MM.1S (cell line): ENCODE results near the gene ZNF805.

Source experiments
- DNase-seq: peaks from one replicate; pipeline ENCODE4 v3.0.0-alpha.2; 2015
- H2AFZ ChIP-seq: fragments of 300-600 bp; sonication (generic); 2 replicates; pipeline ENCODE4 v1.6.0; 2016; ENCODE audit warnings: antibody characterized with exemption, low read length
- H3F3A ChIP-seq: fragments of 300-600 bp; sonication (generic); 2 replicates; pipeline ENCODE4 v1.6.1; 2016; ENCODE audit warnings: mild to moderate bottlenecking, antibody characterized with exemption, low read length, moderate library complexity, mixed read lengths; ENCODE audit not compliant: insufficient read depth
- H3K27ac ChIP-seq: fragments of 300-600 bp; sonication (generic); 2 replicates; pipeline ENCODE4 v1.5.1; 2016; ENCODE audit warnings: mild to moderate bottlenecking, low read length
- H3K27me3 ChIP-seq: fragments of 300-600 bp; sonication (generic); replicated peaks from 2 replicates; pipeline ENCODE4 v1.6.0; 2016; ENCODE audit warnings: low read length; ENCODE audit not compliant: insufficient read depth
- H3K36me3 ChIP-seq: fragments of 300-600 bp; sonication (generic); replicated peaks from 2 replicates; pipeline ENCODE4 v1.6.1; 2016; ENCODE audit warnings: mild to moderate bottlenecking, low read length, mixed read lengths; ENCODE audit not compliant: insufficient read depth
- H3K4me1 ChIP-seq: fragments of 300-600 bp; sonication (generic); 2 replicates; pipeline ENCODE4 v1.6.1; 2016; ENCODE audit warnings: low read length, mixed read lengths
- H3K4me2 ChIP-seq: fragments of 300-600 bp; sonication (generic); 2 replicates; pipeline ENCODE4 v1.6.0; 2016; ENCODE audit warnings: low read depth, low read length
- H3K4me3 ChIP-seq: fragments of 300-600 bp; sonication (generic); 2 replicates; pipeline ENCODE4 v1.5.1; 2016; ENCODE audit warnings: low read length, mixed read lengths
- H3K79me2 ChIP-seq: fragments of 300-600 bp; sonication (generic); 2 replicates; pipeline ENCODE4 v1.6.1; 2016; ENCODE audit warnings: mixed run types, low read length, mixed read lengths
- H3K9ac ChIP-seq: fragments of 300-600 bp; sonication (generic); 2 replicates; pipeline ENCODE4 v1.6.1; 2016; ENCODE audit warnings: low read length, mixed read lengths
- H3K9me2 ChIP-seq: fragments of 300-600 bp; sonication (generic); replicated peaks from 2 replicates; pipeline ENCODE4 v1.6.1; 2016; ENCODE audit warnings: mild to moderate bottlenecking, low read length, mixed read lengths; ENCODE audit not compliant: insufficient read depth
- H3K9me3 ChIP-seq: fragments of 300-600 bp; sonication (generic); replicated peaks from 2 replicates; pipeline ENCODE4 v1.6.1; 2016; ENCODE audit warnings: mild to moderate bottlenecking, low read length, mixed read lengths; ENCODE audit not compliant: insufficient read depth
- H4K20me1 ChIP-seq: fragments of 300-600 bp; sonication (generic); 2 replicates; pipeline ENCODE4 v1.6.1; 2016; ENCODE audit warnings: mild to moderate bottlenecking, low read length, moderate library complexity, mixed read lengths; ENCODE audit not compliant: insufficient read depth
- CTCF ChIP-seq: fragments of 300-600 bp; sonication (generic); IDR thresholded peaks from 2 replicates; pipeline ENCODE4 v1.5.1; 2016; ENCODE audit warnings: antibody characterized with exemption, low read length, mixed read lengths
- EZH2 ChIP-seq: fragments of 300-600 bp; sonication (generic); optimal IDR thresholded peaks from 2 replicates; pipeline ENCODE3; 2017; ENCODE audit warnings: low read depth, mild to moderate bottlenecking, antibody characterized with exemption, low read length, mixed read lengths
- EZH2phosphoT487 ChIP-seq: fragments of 300-600 bp; sonication (generic); IDR thresholded peaks from 2 replicates; pipeline ENCODE4 v1.6.1; 2018; ENCODE audit warnings: antibody characterized with exemption, low read length

Gene ZNF805

DNA sequence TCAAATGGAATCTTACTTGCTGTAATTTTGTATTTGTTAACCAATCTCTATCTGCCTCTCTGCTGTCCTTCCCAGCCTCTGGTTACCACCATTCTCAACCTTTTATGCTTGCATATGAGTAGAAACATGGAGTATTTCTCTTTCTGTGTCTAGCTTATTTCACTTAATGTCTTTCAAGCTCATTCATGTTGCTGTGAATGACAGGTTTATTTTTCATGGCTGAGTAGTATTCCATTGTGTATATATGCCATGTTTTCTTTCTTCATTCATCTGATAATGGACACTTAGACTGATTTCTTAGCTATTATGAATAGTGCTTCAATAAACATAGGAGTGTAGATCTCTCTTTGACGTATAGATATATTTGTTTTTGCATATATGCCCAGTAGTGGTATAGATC, 53.3 kb downstream of the ZNF805 start:
- TF ChIP-seq EZH2phosphoT487, result no peak
- no peak for TF ChIP-seq CTCF
- no peak for TF ChIP-seq EZH2
- Histone ChIP-seq H3K9ac (no peak overlapping the region), H3K4me2 (no peak overlapping the region), H2AFZ (no peak overlapping the region), H4K20me1 (no peaks in the 10 kb centered on the region), H3K4me3 (no peak overlapping the region), H3K27ac (no peak overlapping the region), H3K9me3 (no peaks in the 10 kb centered on the region), H3K27me3 (no peaks in the 10 kb centered on the region), H3K4me1 (no peaks in the 10 kb centered on the region), H3K79me2 (peaks cover 98% of the 10 kb centered on the region), H3K36me3 (peaks cover 56% of the 10 kb centered on the region), H3K9me2 (no peaks in the 10 kb centered on the region), H3F3A (no peaks in the 10 kb centered on the region)
- DNase-seq, result no peak

DNA sequence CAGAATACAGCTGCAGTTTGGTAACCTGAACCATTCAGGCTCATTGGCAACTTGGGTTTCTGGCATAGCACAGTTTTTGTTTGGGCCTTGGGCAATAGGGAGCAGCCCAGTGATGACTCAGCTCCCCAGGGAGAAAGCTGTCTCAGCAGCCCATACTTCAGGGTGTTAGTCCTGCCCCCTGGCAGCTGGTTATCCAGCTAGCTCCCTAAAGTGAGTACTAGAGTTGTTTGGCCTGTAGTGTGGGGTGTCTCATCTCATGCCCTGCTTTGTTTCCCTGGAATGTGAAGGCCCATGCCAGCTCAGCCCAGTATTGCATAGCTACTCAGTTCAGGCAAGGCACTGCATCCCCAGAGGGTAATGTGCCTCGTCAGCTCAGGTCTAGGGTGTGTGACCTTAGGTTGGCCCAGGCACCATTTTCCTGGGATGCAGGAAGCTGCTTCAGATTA, 61.6 kb downstream of the ZNF805 start:
- H3K4me3 ChIP-seq, result no peak overlapping the region
- H3K4me2 ChIP-seq, result no peak overlapping the region
- peak overlapping the region; percentile 17; the same call in 1 of the 2 replicates for H3K27ac ChIP-seq
- H3K4me1 ChIP-seq, result peaks cover 9% of the 10 kb centered on the region
- H4K20me1 ChIP-seq, result peaks cover 5% of the 10 kb centered on the region; the same call in 1 of the 2 replicates
- TF ChIP-seq CTCF, result no peak
- TF ChIP-seq EZH2, result no peak
- TF ChIP-seq EZH2phosphoT487, result no peak
- no peak overlapping the region for H2AFZ ChIP-seq
- DNase-seq, result no peak
- H3F3A ChIP-seq, result peaks cover 10% of the 10 kb centered on the region
- H3K27me3 ChIP-seq, result no peaks in the 10 kb centered on the region
- peaks cover 63% of the 10 kb centered on the region for H3K79me2 ChIP-seq
- no peaks in the 10 kb centered on the region for H3K9me3 ChIP-seq
- no peaks in the 10 kb centered on the region for H3K9me2 ChIP-seq
- peaks cover 11% of the 10 kb centered on the region; the same call in 1 of the 2 replicates for H3K36me3 ChIP-seq
- H3K9ac ChIP-seq, result no peak overlapping the region

DNA sequence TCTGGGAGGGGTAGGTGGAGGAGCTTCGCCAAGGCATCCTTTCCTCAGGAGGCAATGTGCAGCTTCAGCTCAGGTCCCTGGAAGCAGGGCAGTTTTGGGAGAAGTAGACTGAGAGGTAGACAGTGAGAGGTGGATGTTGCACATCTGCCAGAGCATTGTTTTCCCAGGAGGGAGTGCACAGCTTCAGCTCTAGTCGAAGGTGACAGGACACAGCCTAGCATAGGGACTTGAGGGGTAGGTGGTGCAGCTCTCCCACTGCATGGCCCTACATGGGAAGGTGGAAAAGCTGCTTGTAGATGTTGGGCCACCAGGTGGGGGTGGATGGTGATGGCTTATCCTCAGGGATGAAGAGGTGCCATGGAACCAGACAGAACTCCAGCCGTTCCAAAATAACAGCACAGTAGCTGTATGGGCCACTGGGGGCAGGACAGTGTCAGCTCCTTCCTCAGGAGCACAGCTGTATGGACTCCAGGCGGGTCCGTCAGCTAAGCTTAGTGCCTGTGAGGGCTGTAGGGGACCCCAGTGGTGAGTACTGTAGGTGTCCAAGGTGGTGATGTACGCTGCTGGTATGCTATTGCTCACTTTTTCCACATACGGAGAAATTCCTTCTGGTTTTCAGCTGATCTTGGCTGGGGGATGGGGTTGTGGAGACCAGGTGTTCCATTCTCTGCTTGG, 62.4 kb downstream of the ZNF805 start:
- peaks cover 10% of the 10 kb centered on the region for H3F3A ChIP-seq
- no peaks in the 10 kb centered on the region for H3K9me3 ChIP-seq
- DNase-seq, result no peak
- peaks cover 55% of the 10 kb centered on the region for H3K79me2 ChIP-seq
- H2AFZ ChIP-seq, result no peak overlapping the region
- H3K4me1 ChIP-seq, result peaks cover 9% of the 10 kb centered on the region
- TF ChIP-seq CTCF (no peak), EZH2phosphoT487 (no peak), EZH2 (no peak)
- H3K4me3 ChIP-seq, result no peak overlapping the region
- no peak overlapping the region for H3K27ac ChIP-seq
- no peak overlapping the region for H3K4me2 ChIP-seq
- H3K9ac ChIP-seq, result no peak overlapping the region
- peaks cover 11% of the 10 kb centered on the region; the same call in 1 of the 2 replicates for H3K36me3 ChIP-seq
- no peaks in the 10 kb centered on the region for H3K27me3 ChIP-seq
- H4K20me1 ChIP-seq, result peaks cover 5% of the 10 kb centered on the region; the same call in 1 of the 2 replicates
- no peaks in the 10 kb centered on the region for H3K9me2 ChIP-seq
